RWPE2 (cell line): ENCODE results near the gene CCDC134.

Experiments
- ATAC-seq: fragments of 200-7000 bp; cut with Tn5 transposase; 3 replicates; pipeline ENCODE4 v1.9.1; 2021; ENCODE audit warnings: low read depth
- DNase-seq: peaks from one replicate; pipeline ENCODE4 v3.0.0-alpha.2; 2020; ENCODE audit warnings: low spot score
- H3K27ac ChIP-seq: fragments of 450-650 bp; 2 replicates; pipeline ENCODE4 v1.5.1; 2017; ENCODE audit warnings: mild to moderate bottlenecking; ENCODE audit not compliant: poor library complexity, severe bottlenecking
- H3K27me3 ChIP-seq: fragments of 250-450 bp; sonication (Bioruptor Pico); 2 replicates; pipeline ENCODE4 v1.5.1; 2021; ENCODE audit warnings: mild to moderate bottlenecking, moderate library complexity; ENCODE audit not compliant: insufficient read depth, poor library complexity, severe bottlenecking
- H3K36me3 ChIP-seq: fragments of 250-450 bp; sonication (Bioruptor Pico); 2 replicates; pipeline ENCODE4 v1.5.1; 2020; ENCODE audit warnings: low read depth, mild to moderate bottlenecking, moderate library complexity
- H3K4me1 ChIP-seq: fragments of 250-450 bp; sonication (Bioruptor Pico); 2 replicates; pipeline ENCODE4 v1.5.1; 2021; ENCODE audit warnings: mild to moderate bottlenecking, moderate library complexity; ENCODE audit not compliant: insufficient read depth, poor library complexity, severe bottlenecking
- H3K4me3 ChIP-seq: fragments of 250-450 bp; sonication (Bioruptor Pico); 2 replicates; pipeline ENCODE4 v1.5.1; 2021; ENCODE audit warnings: mild to moderate bottlenecking, moderate library complexity; ENCODE audit not compliant: severe bottlenecking
- H3K9me3 ChIP-seq: fragments of 250-450 bp; sonication (Bioruptor Pico); 2 replicates; pipeline ENCODE4 v1.5.1; 2021; ENCODE audit warnings: mild to moderate bottlenecking, moderate library complexity; ENCODE audit not compliant: severe bottlenecking
- CTCF ChIP-seq: fragments of 450-650 bp; IDR thresholded peaks from one replicate; pipeline ENCODE4 v1.5.1; 2017; ENCODE audit warnings: mild to moderate bottlenecking, moderate library complexity; ENCODE audit not compliant: poor library complexity, severe bottlenecking

Gene CCDC134

GRCh38 chr22:41823797-41824196 is 23.3 kb downstream of the CCDC134 start:
- no peak overlapping the region for H3K27ac ChIP-seq
- no peaks in the 10 kb centered on the region for H3K27me3 ChIP-seq
- H3K4me3 ChIP-seq, result no peak overlapping the region
- DNase-seq, result no peak
- no peaks in the 10 kb centered on the region for H3K4me1 ChIP-seq
- ATAC-seq, result no peak
- TF ChIP-seq CTCF, result no peak
- H3K36me3 ChIP-seq, result peaks cover 8% of the 10 kb centered on the region
- no peaks in the 10 kb centered on the region for H3K9me3 ChIP-seq

- H3K27ac ChIP-seq, result no peak overlapping the region
- H3K36me3 ChIP-seq, result peaks cover 8% of the 10 kb centered on the region
- DNase-seq, result no peak
- H3K4me3 ChIP-seq, result no peak overlapping the region
- TF ChIP-seq CTCF, result no peak
- H3K27me3 ChIP-seq, result no peaks in the 10 kb centered on the region
- no peak for ATAC-seq
- no peaks in the 10 kb centered on the region for H3K9me3 ChIP-seq
- no peaks in the 10 kb centered on the region for H3K4me1 ChIP-seq
These were observed 24.9 kb downstream of the CCDC134 start for GRCh38 chr22:41825376-41825775.

GRCh38 chr22:41826021-41826420 is 25.5 kb downstream of the CCDC134 start:
- Histone ChIP-seq H3K27me3 (no peaks in the 10 kb centered on the region), H3K9me3 (no peaks in the 10 kb centered on the region), H3K4me3 (no peak overlapping the region), H3K4me1 (no peaks in the 10 kb centered on the region), H3K27ac (no peak overlapping the region), H3K36me3 (peaks cover 8% of the 10 kb centered on the region)
- TF ChIP-seq CTCF, result no peak
- DNase-seq (no peak), ATAC-seq (no peak)

GRCh38 chr22:41826430-41827383 is 26.2 kb downstream of the CCDC134 start:
- H3K4me3 ChIP-seq, result no peak overlapping the region
- H3K27ac ChIP-seq, result no peak overlapping the region
- DNase-seq (no peak), ATAC-seq (no peak)
- no peak for TF ChIP-seq CTCF
- H3K27me3 ChIP-seq, result no peaks in the 10 kb centered on the region
- peaks cover 4% of the 10 kb centered on the region for H3K4me1 ChIP-seq
- peaks cover 8% of the 10 kb centered on the region for H3K36me3 ChIP-seq
- no peaks in the 10 kb centered on the region for H3K9me3 ChIP-seq

- Histone ChIP-seq H3K9me3 (no peaks in the 10 kb centered on the region), H3K4me1 (peaks cover 9% of the 10 kb centered on the region), H3K27me3 (no peaks in the 10 kb centered on the region), H3K27ac (no peak overlapping the region), H3K36me3 (peaks cover 8% of the 10 kb centered on the region), H3K4me3 (no peak overlapping the region)
- DNase-seq (no peak), ATAC-seq (no peak)
- no peak for TF ChIP-seq CTCF
These were observed 27.2 kb downstream of the CCDC134 start for GRCh38 chr22:41827671-41828070.
